Mammary epithelial cell (primary cell): ENCODE results near the gene LSAMP.

Experiments used
- EZH2 ChIP-seq: IDR thresholded peaks from 2 replicates; pipeline ENCODE4 v1.6.1; 2012; ENCODE audit warnings: low read length, inconsistent platforms, borderline replicate concordance
- TF ChIP-seq, protein P1 (sequence below), 2 donors: IDR thresholded peaks in 1 of 2; conservative IDR thresholded peaks in 1 of 2; 2 replicates each; pipeline ENCODE4 v1.5.1; 2011 to 2012; ENCODE audit warnings: inconsistent platforms in 2 of 2, low read length in 2 of 2, mild to moderate bottlenecking in 2 of 2, control low read depth in 1 of 2, low read depth in 1 of 2; ENCODE audit not compliant: insufficient read depth in 1 of 2; ENCODE audit errors: extremely low read depth in 1 of 2

DNA sequence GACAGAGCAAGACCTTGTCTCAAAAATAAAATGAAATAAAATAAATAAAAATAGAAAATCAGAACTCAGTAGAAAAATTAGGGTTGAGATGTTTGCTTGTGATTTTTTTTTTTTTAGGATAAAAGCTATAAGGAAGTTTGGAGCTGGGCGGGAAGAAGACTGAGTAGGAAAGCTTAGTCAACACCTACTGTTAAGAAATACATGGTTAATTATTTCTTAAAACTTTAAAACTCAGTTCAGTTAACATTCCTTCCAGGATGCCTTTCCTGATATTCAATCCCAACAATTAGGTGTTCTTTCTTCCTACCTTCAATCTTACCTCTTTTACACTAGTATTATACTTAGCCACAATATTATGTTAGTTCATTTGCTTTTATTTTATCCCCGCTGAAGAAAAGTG is 246.2 kb downstream of the LSAMP start:
- TF ChIP-seq, protein P1, sequence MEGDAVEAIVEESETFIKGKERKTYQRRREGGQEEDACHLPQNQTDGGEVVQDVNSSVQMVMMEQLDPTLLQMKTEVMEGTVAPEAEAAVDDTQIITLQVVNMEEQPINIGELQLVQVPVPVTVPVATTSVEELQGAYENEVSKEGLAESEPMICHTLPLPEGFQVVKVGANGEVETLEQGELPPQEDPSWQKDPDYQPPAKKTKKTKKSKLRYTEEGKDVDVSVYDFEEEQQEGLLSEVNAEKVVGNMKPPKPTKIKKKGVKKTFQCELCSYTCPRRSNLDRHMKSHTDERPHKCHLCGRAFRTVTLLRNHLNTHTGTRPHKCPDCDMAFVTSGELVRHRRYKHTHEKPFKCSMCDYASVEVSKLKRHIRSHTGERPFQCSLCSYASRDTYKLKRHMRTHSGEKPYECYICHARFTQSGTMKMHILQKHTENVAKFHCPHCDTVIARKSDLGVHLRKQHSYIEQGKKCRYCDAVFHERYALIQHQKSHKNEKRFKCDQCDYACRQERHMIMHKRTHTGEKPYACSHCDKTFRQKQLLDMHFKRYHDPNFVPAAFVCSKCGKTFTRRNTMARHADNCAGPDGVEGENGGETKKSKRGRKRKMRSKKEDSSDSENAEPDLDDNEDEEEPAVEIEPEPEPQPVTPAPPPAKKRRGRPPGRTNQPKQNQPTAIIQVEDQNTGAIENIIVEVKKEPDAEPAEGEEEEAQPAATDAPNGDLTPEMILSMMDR (conservative IDR thresholded peaks at IDR 0.05 in 1 of 2, IDR thresholded peaks at IDR 0.05 in 1 of 2; ENCODE audit: extremely low read depth in 1 of 2, insufficient read depth in 1 of 2, low read depth in 1 of 2, low read length in 2 of 2) = no peak
- no peak for TF ChIP-seq EZH2
